Kidney epithelial cell (primary cell): Measurements from ENCODE around the gene TLE5. TPM values are rescaled to one million over a fixed set of nuclear protein-coding genes. Genes with fewer than 3 reads are reported as not detected.

Source experiments
- DNase-seq: peaks from one replicate; pipeline ENCODE4 v3.0.0-alpha.2; 2010; ENCODE audit warnings: low read depth
- H3K27me3 ChIP-seq: 2 replicates; pipeline ENCODE4 v1.6.0; 2011; ENCODE audit warnings: low read length; ENCODE audit not compliant: control insufficient read depth, insufficient read depth
- H3K36me3 ChIP-seq: 2 replicates; pipeline ENCODE4 v1.5.1; 2011; ENCODE audit warnings: low read length; ENCODE audit not compliant: control insufficient read depth, insufficient read depth
- H3K4me3 ChIP-seq: 2 replicates; pipeline ENCODE4 v1.5.1; 2011; ENCODE audit warnings: low read depth, mild to moderate bottlenecking, control low read depth, low read length
- CTCF ChIP-seq: IDR thresholded peaks from 2 replicates; pipeline ENCODE4 v1.5.1; 2011; ENCODE audit warnings: mild to moderate bottlenecking, moderate library complexity, low read length, control low read depth, inconsistent platforms; ENCODE audit not compliant: insufficient read depth, poor library complexity, severe bottlenecking
- total RNA-seq: library from RNA; depleted of rRNA; stranded (reverse); fragments of >200 nt; gene quantifications from 2 replicates; pipeline ENCODE4 v1.2.3, GENCODE V29; 2015

TLE5 gene
- total RNA-seq, 1 donor from 2014 or later: 353 TPM

GRCh38 chr19:3020321-3020960 lies 41.9 kb downstream of the TLE5 start:
- H3K4me3 ChIP-seq: no peak overlapping the region
- DNase-seq: no peak
- H3K36me3 ChIP-seq: no peaks in the 10 kb centered on the region
- TF ChIP-seq CTCF: no peak
- peaks cover 10% of the 10 kb centered on the region for H3K27me3 ChIP-seq

DNA sequence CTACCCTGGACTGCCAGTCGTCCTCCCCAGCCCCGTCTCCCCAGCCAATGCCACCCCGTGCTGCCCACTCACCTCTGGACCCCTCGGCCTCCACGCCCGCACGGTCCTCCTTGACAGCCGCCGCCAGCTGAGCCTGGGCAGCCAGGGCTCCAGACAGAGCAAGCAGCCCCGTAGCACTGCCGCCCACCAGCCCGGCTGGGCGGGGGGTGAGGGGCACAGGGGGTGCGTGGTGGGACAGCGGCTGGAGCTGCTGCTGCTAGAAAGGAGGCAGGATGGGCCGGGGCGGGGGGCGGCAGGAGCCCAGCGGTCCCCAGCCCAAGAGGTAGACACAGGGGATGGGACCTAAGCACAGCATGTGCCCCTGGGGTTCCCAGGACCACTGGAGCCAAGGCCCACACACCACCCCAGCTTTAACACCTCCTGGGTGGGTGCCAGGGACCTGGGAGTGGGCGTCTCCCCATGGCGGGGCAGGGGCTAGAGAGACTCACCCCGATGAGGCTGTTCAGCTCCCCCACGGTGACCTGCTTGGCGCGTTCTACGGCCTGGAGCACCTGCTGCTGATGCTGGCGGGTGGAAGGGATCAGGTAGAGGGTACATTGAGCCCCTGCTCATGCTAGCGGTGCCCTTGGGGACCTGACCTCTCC lies 43.0 kb downstream of the TLE5 start:
- no peak for DNase-seq
- H3K36me3 ChIP-seq: no peaks in the 10 kb centered on the region
- H3K4me3 ChIP-seq: no peak overlapping the region
- no peak for TF ChIP-seq CTCF
- peaks cover under 1% of the 10 kb centered on the region for H3K27me3 ChIP-seq

DNA sequence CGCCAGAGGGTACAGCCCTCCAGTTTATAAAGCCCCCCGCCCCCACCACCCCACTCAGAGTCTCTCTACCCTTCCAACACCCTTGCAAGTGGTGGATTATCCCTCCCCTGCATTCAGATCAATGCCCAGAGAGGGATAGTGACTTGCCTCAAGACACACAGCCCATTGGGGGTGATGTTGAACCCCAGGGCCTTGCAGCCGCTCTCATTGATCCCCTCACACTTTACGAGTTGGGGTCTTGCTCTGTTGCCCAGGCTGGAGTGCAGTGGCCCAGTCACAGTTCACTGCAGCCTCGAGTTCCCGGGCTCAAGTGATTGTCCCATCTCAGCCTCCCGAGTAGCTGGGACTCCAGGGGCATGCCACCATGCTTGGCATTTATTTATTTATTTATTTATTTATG lies 44.4 kb downstream of the TLE5 start:
- no peak for TF ChIP-seq CTCF

DNA sequence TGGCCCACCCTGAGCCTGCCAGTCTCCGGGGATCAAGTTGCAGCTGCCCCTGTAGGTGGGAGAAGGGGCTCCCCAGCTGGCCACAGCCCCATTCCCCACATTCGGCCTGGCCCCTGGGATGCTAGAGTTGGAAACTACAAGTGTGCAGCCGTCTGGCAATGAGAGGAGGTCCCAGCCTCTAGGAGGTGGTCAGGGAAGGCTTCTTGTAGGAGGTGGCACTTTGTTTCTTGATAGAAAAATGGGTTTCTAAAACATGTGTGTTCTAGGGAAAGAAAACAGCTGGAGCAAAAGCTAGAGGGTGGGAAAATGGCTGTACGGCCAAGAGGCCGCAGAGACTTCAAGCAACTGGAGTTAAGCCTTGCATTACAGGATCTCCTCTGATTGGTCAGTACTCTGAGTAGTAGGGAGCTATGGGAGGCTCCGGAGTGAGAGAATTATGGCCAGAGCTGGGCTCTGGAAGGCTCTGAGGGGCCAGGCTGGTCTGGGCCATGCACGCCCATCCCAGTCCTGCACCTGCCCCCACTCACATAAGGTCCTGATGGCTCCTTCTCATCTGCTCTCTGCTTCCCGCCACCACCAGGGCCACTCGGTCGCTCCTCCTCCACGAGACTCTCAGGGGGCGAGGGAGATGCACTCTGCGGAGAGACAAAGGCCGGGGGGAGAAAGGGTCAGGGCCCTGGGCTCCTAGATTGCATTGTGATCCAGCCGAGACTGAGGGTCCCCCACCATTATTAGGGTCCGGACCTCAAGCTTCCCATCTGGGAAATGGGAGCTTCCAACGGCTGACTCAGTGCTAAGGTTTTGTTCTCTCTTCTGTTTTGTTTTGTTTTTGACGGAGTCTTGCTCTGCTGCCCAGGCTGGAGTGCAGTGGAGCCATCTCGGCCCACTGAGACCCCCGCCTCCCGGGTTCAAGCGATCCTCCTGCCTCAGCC lies 46.9 kb downstream of the TLE5 start:
- Histone ChIP-seq H3K4me3 (no peak overlapping the region), H3K36me3 (no peaks in the 10 kb centered on the region)
- TF ChIP-seq CTCF: no peak

More for the DNA sequence above, 44.4 kb downstream of the TLE5 start:
- DNase-seq: no peak
- Histone ChIP-seq H3K36me3 (no peaks in the 10 kb centered on the region), H3K4me3 (no peak overlapping the region), H3K27me3 (no peaks in the 10 kb centered on the region)

GRCh38 chr19:3014135-3014534 lies 48.2 kb downstream of the TLE5 start:
- Histone ChIP-seq H3K27me3 (peaks cover 3% of the 10 kb centered on the region), H3K36me3 (no peaks in the 10 kb centered on the region), H3K4me3 (no peak overlapping the region)
- no peak for DNase-seq
- no peak for TF ChIP-seq CTCF

More for the DNA sequence above, 46.9 kb downstream of the TLE5 start:
- H3K27me3 ChIP-seq: peaks cover 3% of the 10 kb centered on the region
- no peak for DNase-seq
